ENCODE results near the gene GPC3. TPM values are rescaled to one million over a fixed set of nuclear protein-coding genes. Genes with fewer than 3 reads are reported as not detected.
"Not testable (repeated sequence)": the region's sequence is repeated elsewhere in the genome, so short reads cannot be mapped to it uniquely, and the experiment has no call there.

GPC3 gene
- total RNA-seq, 2 donors from 2014 or later: 2.7 to 5.2 TPM

DNA sequence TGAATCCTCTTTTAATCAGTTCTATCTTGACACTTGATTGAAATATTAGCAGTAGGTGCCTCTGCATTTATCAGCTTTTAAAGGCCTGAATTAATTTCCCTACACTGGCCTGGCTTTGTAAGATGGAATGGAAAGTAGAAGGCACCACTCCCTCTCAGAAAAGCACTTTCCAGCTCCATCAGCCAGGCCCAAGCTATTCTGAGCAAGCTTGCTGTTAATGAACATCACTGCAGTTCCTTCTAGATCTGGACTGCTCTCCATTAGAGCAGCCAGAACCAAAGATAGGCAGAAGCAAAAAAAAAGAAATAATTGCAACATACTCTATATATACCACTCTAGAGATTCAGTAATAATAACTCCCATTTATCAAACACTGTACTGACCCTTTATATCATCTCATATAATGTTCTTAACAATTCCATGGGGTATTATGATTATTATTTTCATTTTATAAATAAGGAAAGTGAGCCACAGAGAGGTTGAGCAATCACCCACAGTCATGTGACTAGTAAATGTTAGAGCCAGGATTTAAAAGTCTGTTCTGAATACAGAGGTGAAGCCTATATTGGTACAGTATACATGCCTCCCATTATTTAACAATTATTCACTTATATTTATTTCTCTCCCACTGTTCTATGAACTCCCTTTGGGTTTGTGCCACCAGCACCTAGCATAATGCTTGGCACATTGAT lies 39.4 kb upstream of the GPC3 start:
- intact Hi-C loops (cut with DNase I): loop anchor here (5.0 kb wide), 1 partner anchor 233 kb away; no protein-coding TSS in a partner anchor
- TF ChIP-seq, protein P1, sequence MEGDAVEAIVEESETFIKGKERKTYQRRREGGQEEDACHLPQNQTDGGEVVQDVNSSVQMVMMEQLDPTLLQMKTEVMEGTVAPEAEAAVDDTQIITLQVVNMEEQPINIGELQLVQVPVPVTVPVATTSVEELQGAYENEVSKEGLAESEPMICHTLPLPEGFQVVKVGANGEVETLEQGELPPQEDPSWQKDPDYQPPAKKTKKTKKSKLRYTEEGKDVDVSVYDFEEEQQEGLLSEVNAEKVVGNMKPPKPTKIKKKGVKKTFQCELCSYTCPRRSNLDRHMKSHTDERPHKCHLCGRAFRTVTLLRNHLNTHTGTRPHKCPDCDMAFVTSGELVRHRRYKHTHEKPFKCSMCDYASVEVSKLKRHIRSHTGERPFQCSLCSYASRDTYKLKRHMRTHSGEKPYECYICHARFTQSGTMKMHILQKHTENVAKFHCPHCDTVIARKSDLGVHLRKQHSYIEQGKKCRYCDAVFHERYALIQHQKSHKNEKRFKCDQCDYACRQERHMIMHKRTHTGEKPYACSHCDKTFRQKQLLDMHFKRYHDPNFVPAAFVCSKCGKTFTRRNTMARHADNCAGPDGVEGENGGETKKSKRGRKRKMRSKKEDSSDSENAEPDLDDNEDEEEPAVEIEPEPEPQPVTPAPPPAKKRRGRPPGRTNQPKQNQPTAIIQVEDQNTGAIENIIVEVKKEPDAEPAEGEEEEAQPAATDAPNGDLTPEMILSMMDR (IDR thresholded peaks at IDR 0.05): no peak
- TF ChIP-seq POLR2AphosphoS5 (IDR thresholded peaks at IDR 0.05) (no peak), POLR2A (IDR thresholded peaks at IDR 0.05) (no peak)
- H3K27ac ChIP-seq: no peak overlapping the region
- H3K27me3 ChIP-seq (replicated peaks; ENCODE audit: insufficient read depth): no peaks in the 10 kb centered on the region
- no peak overlapping the region for H3K4me3 ChIP-seq
- H3K9me3 ChIP-seq: no peaks in the 10 kb centered on the region
- no peaks in the 10 kb centered on the region for H3K36me3 ChIP-seq
- DNase-seq (ENCODE audit: low spot score): no peak
- H3K4me1 ChIP-seq (replicated peaks): no peaks in the 10 kb centered on the region

DNA sequence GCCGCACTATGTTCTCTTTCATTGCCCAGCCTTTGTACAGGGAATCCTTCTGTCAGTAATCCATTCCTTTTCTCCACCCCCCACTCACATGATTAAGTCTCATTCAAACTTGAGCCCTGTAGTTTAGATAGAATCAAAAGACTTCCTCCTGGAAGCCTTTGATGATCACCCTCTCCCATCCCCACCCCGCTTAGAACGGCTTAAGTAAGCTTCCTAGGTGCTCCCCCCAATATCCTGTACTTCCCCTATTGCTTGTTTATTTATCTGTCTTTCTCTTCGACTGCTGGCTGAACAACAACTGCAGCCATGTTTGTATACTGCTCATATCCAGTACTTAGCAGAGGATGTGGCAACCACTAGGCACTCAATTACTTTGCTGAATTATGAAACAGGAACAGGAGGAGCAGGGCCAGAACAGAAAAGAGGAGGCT lies 38.5 kb upstream of the GPC3 start:
- Histone ChIP-seq H3K36me3 (no peaks in the 10 kb centered on the region), H3K4me3 (no peak overlapping the region), H3K9me3 (no peaks in the 10 kb centered on the region), H3K27me3 (replicated peaks; ENCODE audit: insufficient read depth) (no peaks in the 10 kb centered on the region), H3K27ac (no peak overlapping the region), H3K4me1 (replicated peaks) (no peaks in the 10 kb centered on the region)
- intact Hi-C loops (cut with DNase I): no loop called here
- DNase-seq (ENCODE audit: low spot score): no peak
- WGBS: 76% methylated on average over 4 of the region's 4 CpGs
- TF ChIP-seq POLR2AphosphoS5 (IDR thresholded peaks at IDR 0.05) (no peak), POLR2A (IDR thresholded peaks at IDR 0.05) (no peak)
- TF ChIP-seq, protein P1 (IDR thresholded peaks at IDR 0.05): no peak

DNA sequence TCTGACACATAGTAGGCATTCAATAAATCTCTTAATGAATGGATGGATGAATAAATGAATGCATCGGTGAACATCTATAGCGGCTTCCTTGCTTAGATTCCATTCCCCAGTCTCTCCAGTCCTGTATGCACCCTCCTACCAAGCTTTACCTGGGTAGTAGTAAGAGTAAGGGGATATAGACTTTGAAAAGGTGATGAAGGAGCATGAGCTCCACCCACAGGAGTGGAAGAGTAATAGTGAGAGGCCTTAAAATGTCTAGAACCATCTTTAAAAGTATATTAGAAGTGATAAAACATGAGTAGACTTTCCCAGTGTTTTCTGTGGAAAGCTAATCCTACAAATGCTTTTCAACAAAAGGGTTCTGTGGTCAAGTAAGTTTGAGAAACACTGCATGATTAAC lies 35.5 kb upstream of the GPC3 start:
- H3K27me3 ChIP-seq (replicated peaks; ENCODE audit: insufficient read depth): no peaks in the 10 kb centered on the region
- intact Hi-C loops (cut with DNase I): no loop called here

DNA sequence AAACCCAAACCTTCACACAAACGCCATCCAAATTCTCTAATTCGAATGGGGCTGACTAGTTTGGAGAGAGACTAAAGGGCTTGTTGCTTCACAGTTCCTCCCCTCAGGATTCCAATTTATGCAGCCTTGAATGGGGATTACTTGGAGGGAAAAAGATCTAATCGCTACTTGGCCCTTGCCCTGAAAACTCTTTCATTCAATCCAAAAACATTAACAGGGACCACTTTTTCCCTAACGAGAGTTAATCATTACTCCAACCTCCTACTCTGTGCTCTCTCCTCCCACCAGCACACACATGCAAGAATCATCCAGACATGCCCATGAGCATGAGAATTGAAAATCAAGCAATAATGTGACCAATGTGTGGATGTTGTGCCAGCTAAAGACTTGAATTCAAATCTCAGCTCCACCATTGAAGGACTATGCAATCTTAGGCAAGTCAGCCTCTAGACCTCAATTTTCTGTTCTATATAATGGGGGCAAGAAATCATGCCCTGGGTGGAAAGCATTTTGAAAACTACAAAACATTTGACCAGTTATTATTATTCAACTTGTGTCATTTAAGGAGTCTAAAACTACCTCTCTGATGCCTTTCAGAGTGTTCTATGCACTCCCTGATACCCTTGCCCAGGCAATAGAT lies 34.3 kb upstream of the GPC3 start:
- H3K27me3 ChIP-seq (replicated peaks; ENCODE audit: insufficient read depth): no peaks in the 10 kb centered on the region
- no peak for TF ChIP-seq POLR2AphosphoS5 (IDR thresholded peaks at IDR 0.05)
- TF ChIP-seq, protein P1 (IDR thresholded peaks at IDR 0.05): no peak
- TF ChIP-seq POLR2A (IDR thresholded peaks at IDR 0.05): no peak
- no peak overlapping the region for H3K27ac ChIP-seq
- intact Hi-C loops (cut with DNase I): no loop called here
- H3K4me3 ChIP-seq: no peak overlapping the region
- no peaks in the 10 kb centered on the region for H3K4me1 ChIP-seq (replicated peaks)
- DNase-seq (ENCODE audit: low spot score): no peak
- no peaks in the 10 kb centered on the region for H3K9me3 ChIP-seq
- 63% methylated on average over 4 of the region's 4 CpGs for WGBS
- no peaks in the 10 kb centered on the region for H3K36me3 ChIP-seq

More for the DNA sequence above, 35.5 kb upstream of the GPC3 start:
- H3K9me3 ChIP-seq: no peaks in the 10 kb centered on the region
- H3K27ac ChIP-seq: no peak overlapping the region
- 92% methylated on average over 2 of the region's 2 CpGs for WGBS
- no peaks in the 10 kb centered on the region for H3K4me1 ChIP-seq (replicated peaks)
- no peak for DNase-seq (ENCODE audit: low spot score)
- TF ChIP-seq, protein P1 (IDR thresholded peaks at IDR 0.05): no peak
- TF ChIP-seq POLR2A (IDR thresholded peaks at IDR 0.05) (no peak), POLR2AphosphoS5 (IDR thresholded peaks at IDR 0.05) (no peak)
- no peak overlapping the region for H3K4me3 ChIP-seq
- H3K36me3 ChIP-seq: no peaks in the 10 kb centered on the region

- H3K4me1 ChIP-seq (replicated peaks); H3K36me3 ChIP-seq; H3K27ac ChIP-seq; DNase-seq (ENCODE audit: low spot score); H3K9me3 ChIP-seq; H3K4me3 ChIP-seq; H3K27me3 ChIP-seq (replicated peaks; ENCODE audit: insufficient read depth); intact Hi-C loops (cut with DNase I): not testable (repeated sequence)
- WGBS: 85% methylated on average over 1 of the region's 1 CpG
These were observed 30.9 kb upstream of the GPC3 start for GRCh38 chrX:134016309-134016708.

- not testable (repeated sequence) for H3K27me3 ChIP-seq (replicated peaks; ENCODE audit: insufficient read depth)
These were observed 30.1 kb upstream of the GPC3 start for GRCh38 chrX:134015510-134015909.

More at GRCh38 chrX:134015510-134015909, 30.1 kb upstream of the GPC3 start:
- H3K9me3 ChIP-seq; DNase-seq (ENCODE audit: low spot score); H3K4me1 ChIP-seq (replicated peaks); intact Hi-C loops (cut with DNase I); H3K36me3 ChIP-seq; H3K4me3 ChIP-seq; H3K27ac ChIP-seq: not testable (repeated sequence)
- WGBS: 100% methylated on average over 1 of the region's 3 CpGs
